Mammary epithelial cell (primary cell): Measurements from ENCODE around the gene AXIN1.

ENCODE experiments used
- EZH2 ChIP-seq: IDR thresholded peaks from 2 replicates; pipeline ENCODE4 v1.6.1; 2012; ENCODE audit warnings: low read length, inconsistent platforms, borderline replicate concordance
- TF ChIP-seq, protein P1 (sequence below), 2 donors: IDR thresholded peaks in 1 of 2; conservative IDR thresholded peaks in 1 of 2; 2 replicates each; pipeline ENCODE4 v1.5.1; 2011 to 2012; ENCODE audit warnings: inconsistent platforms in 2 of 2, low read length in 2 of 2, mild to moderate bottlenecking in 2 of 2, control low read depth in 1 of 2, low read depth in 1 of 2; ENCODE audit not compliant: insufficient read depth in 1 of 2; ENCODE audit errors: extremely low read depth in 1 of 2

DNA sequence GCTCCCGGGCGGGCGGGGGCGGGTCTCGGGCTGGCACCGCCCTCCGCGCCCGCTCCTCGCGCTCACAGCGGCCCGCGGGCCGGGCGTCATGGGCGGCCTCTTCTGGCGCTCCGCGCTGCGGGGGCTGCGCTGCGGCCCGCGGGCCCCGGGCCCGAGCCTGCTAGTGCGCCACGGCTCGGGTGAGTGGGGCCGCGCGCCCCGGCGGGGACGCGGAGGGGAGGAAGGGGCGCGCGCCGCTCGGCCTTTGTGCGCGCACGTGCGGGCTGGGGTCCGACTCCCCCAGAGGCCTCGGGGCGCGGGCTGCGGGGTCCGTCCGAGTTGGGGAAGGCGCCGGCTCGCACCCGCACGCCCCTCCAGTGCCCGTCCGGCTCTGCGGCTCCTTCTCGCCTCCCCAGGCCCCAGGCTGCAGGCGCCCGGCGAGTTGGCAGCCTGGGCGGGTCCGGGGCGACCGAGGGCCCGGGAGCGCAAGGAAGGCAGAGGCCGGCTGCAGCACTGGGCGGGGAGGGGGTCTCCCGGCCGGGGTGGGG lies 44.7 kb upstream of the AXIN1 start, which contains the start of gene NME4:
- TF ChIP-seq, protein P1, sequence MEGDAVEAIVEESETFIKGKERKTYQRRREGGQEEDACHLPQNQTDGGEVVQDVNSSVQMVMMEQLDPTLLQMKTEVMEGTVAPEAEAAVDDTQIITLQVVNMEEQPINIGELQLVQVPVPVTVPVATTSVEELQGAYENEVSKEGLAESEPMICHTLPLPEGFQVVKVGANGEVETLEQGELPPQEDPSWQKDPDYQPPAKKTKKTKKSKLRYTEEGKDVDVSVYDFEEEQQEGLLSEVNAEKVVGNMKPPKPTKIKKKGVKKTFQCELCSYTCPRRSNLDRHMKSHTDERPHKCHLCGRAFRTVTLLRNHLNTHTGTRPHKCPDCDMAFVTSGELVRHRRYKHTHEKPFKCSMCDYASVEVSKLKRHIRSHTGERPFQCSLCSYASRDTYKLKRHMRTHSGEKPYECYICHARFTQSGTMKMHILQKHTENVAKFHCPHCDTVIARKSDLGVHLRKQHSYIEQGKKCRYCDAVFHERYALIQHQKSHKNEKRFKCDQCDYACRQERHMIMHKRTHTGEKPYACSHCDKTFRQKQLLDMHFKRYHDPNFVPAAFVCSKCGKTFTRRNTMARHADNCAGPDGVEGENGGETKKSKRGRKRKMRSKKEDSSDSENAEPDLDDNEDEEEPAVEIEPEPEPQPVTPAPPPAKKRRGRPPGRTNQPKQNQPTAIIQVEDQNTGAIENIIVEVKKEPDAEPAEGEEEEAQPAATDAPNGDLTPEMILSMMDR (conservative IDR thresholded peaks at IDR 0.05 in 1 of 2, IDR thresholded peaks at IDR 0.05 in 1 of 2; ENCODE audit: extremely low read depth in 1 of 2, insufficient read depth in 1 of 2, low read depth in 1 of 2, low read length in 2 of 2) = no peak
- TF ChIP-seq EZH2 = no peak
